Mesenteric fat pad (tissue), 1 donor: ENCODE data around the gene CUL4A. TPM values are rescaled to one million over a fixed set of nuclear protein-coding genes. Genes with fewer than 3 reads are reported as not detected.
A peak's percentile ranks its signal among the peaks of the same experiment; 100 is the strongest.
"Not testable (repeated sequence)": the region's sequence is repeated elsewhere in the genome, so short reads cannot be mapped to it uniquely, and the experiment has no call there.

Source experiments
- DNase-seq: peaks from one replicate; pipeline ENCODE4 v3.0.0-alpha.2; 2020; ENCODE audit warnings: low spot score
- total RNA-seq: library from RNA; stranded (reverse); fragmentation: NEBNext Ultra II Directional; extraction: Animal tissue kit (Norgen Biotek cat#: 25700); gene quantifications from one replicate; pipeline ENCODE4 v1.2.1, GENCODE V29; 2021
- donor health status: DM: yes; HTN: yes; CAD: no.

CUL4A gene
- total RNA-seq, 1 donor from 2014 or later: 67.0 TPM

GRCh38 chr13:113288880-113289279 lies 79.5 kb downstream of the CUL4A start:
- no peak for DNase-seq

- no peak for DNase-seq
Measured at GRCh38 chr13:113291129-113291528, 81.7 kb downstream of the CUL4A start.

GRCh38 chr13:113292021-113292862 lies 82.8 kb downstream of the CUL4A start:
- DNase-seq: no peak

GRCh38 chr13:113293686-113294085 lies 84.3 kb downstream of the CUL4A start:
- no peak for DNase-seq

- DNase-seq: no peak
Measured at GRCh38 chr13:113295776-113296175, 86.4 kb downstream of the CUL4A start.

DNA sequence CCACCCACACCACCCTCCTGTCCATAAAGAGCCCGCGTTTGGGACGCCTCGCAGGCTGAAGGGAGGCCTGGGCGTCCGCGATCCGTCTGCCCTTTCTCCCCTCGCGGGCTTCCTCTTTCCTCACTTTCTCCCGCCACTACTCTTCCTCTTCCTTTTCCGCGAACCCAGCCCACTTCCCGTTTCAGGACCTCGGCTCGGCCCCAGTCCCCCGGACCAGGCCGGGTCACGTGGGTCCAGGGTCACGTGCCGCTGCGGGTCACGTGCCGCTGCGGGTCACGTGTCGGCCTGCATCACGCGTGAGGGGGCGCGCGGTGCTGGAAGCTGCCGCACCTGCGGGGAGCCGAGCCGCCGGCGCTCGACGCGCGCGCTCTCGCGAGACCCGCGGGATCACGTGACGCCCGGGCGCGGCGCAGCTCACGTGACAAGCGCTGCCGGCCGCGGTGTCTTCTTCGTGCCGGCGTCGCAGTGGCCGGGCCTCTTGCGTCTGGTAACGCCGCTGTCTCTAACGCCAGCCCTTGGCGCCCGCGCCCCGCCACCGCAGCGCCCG lies 87.5 kb downstream of the CUL4A start, which contains the start of gene LAMP1:
Gene LAMP1 (plus strand): TSS at position 417 of the 547 bp plus-strand sequence. CDS start 196 bp downstream, outside the sequence.
- DNase-seq: peak; percentile 100

- DNase-seq: no peak
Measured at GRCh38 chr13:113297370-113298042, 88.1 kb downstream of the CUL4A start.

DNA sequence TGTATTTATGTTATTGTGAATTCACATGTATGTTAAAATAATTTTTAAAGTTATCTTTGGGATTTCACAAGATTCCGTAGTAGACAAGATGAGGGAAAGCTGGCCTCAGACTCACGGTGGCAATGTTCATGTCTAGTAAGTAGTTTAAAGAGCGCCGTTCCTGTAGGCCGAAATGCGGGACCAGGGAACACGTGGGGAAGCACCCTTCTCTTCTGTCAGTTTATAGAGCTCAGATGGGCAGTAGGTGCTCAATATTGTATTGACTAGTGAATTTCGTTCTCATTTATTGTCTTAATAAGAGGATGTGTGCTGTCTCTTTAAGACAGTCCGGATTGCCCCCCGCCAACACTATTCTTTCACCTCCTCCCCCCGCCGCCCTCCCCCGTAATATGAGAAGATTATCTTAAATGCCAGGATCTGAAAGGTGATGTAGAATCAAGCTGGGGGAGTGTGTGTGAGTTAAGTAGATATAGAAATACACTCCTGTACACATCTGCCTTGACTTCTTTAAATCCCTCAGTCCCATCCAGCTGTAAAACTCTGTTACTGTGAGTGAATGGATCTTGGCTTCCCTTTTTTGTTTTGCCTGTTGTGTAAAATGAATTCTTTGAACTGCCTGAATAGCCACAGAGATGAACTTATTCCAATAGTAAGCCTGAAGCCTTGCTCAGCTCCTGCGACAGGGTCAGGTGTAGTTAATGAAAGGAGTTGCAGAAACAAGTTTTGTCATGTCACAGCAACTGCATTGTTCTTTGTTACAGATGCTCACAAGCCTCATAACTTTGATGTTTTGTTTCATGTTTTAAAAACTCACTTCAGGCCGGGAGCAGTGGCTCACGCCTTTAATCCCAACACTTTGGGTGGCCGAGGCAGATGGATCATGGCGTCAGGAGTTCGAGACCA lies 88.9 kb downstream of the CUL4A start:
- no peak for DNase-seq

- DNase-seq: no peak
Measured at GRCh38 chr13:113299951-113300350, 90.5 kb downstream of the CUL4A start.

GRCh38 chr13:113302986-113303385 lies 93.6 kb downstream of the CUL4A start:
- no peak for DNase-seq

DNA sequence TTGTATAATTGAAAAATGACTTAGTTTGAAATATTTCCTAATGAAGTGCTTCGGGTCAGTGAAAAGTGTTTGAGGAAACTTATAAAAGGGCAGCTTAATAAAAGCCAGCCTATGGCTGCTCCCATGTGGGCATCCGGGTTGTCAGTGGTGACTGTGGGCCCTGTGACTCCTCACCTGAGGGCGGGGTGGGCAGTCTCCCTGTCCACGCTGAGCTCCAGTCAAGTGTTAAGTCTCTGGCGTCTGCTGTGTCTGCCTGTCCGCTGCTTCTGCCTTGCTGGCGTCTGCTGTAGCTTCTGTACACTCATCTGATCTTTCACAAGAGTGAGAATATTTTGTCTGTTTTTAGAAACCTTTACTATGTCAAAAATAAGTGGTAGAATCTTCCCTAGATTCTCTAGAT lies 94.7 kb downstream of the CUL4A start:
- no peak for DNase-seq

- no peak for DNase-seq
Measured at GRCh38 chr13:113305208-113305607, 95.8 kb downstream of the CUL4A start.

DNA sequence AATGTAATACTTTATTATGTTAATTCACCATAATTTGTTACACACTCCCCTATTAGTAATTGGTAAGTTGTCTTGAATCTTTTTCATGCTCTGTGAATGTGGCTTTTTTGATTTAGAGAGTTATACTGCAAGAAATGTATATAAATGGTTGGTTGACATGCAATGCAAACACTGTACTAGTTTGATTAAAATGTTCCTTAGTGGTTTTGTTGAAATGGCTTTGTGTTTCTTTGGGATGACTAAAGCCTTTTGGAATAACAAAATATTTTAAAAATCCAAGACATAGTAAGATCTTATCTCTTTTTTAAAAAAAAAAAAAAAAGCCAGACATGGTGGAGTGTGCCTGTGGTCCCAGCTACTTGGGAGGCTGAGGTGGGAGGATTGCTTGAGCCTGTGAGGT lies 98.1 kb downstream of the CUL4A start:
- DNase-seq: no peak

GRCh38 chr13:113309473-113309872 lies 100.1 kb downstream of the CUL4A start:
- no peak for DNase-seq

DNA sequence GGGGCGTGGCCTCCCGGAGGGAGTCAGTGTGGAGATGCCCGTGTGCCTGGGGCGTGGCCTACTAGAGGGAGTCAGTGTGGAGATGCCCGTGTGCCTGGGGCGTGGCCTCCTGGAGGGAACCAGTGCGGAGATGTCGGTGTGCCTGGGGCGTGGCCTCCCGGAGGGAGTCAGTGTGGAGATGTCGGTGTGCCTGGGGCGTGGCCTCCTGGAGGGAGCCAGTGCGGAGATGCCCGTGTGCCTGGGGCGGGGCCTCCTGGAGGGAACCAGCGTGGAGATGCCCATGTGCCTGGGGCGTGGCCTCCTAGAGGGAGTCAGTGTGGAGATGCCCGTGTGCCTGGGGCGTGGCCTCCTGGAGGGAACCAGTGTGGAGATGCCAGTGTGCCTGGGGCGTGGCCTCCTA lies 104.7 kb downstream of the CUL4A start:
- not testable (repeated sequence) for DNase-seq

GRCh38 chr13:113314895-113315470 lies 105.6 kb downstream of the CUL4A start:
- DNase-seq: not testable (repeated sequence)

DNA sequence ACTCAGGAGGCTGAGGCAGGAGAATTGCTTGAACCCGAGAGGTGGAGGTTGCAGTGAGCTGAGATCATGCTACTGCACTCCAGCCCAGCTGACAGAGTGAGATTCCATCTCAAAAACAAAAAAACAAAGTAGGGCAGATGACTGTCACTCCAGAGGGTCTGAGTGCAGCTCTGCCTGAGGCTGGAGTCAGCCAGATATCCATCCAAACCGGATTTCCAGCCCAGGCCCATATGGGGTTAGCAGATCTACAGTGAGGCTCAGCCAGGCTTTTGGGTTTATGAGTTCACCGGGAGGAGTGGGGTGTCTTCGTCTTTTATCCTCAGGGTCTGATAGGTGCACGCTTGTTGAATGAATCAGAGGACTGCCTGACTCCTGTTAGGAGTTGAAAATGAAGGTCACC lies 106.6 kb downstream of the CUL4A start:
- DNase-seq: no peak
